NCI-H1092 treated with DMSO at 0.1 percent for 48 hours (cell line): ENCODE measurements around the gene UMOD.
"Not testable (repeated sequence)": the region's sequence is repeated elsewhere in the genome, so short reads cannot be mapped to it uniquely, and the experiment has no call there.

ENCODE experiments used
- DNase-seq: peaks from one replicate; lab custom pipeline; 2025; lab: John Stamatoyannopoulos, UW

The UMOD gene

GRCh38 chr16:20320592-20320991 lies 31.9 kb downstream of the UMOD start:
- DNase-seq, result no peak

DNA sequence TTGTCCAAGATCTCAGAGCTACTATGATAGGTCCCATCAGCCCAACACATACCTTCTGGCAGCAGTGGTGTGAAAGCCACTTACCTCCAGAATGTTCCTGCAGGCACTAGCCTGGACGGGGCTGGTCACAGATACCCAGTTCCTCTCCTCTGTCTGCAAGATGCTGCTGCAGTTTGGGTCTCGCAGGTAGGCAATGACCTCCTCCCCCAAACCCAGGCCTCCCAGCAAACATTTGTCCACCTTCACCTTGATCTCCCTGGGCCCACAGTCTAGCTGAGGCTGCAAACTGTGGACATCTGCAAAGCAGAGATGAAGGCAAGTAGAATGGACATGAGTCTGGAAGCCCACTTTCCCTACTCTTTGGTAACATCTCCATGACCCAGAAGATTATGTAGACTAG lies 32.3 kb downstream of the UMOD start:
- no peak for DNase-seq

DNA sequence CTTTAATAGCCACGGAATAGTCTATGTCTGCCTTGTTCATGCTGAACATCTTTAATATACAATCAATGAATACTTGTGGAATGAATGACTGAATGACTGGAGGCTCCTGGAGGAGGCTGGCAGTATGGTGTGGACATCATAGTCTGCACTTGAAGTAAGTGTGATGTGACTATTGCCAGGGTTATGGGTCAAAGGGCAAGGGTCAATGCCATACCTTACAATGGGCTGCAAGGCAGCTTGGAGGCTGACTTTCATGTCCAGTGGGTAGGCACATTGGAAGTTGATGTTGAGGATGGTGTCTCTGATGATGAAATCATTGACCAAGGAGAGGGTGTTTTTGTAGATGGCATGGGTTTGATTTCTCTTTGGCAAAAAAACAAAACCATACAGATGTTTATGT lies 33.1 kb downstream of the UMOD start:
- DNase-seq, result no peak

GRCh38 chr16:20318437-20318836 lies 34.1 kb downstream of the UMOD start:
- no peak for DNase-seq

DNA sequence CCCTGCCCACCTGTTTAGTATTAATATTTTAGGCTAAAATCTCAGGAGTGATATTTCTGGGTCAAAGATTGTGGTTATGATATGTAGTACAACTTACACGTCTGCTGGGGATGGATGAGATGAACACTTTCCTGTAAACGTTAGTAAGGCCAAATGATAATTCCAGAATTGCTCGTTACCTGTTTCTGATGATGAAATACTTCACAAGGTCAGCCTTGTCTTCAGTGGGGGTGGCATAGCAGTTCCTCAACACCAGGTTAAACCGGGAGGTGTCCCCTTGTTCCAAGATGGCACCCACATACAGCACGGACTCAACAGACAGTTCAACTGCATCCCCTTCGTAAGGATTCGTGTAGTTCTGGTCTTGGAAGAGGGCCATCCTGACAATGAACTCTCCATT lies 34.5 kb downstream of the UMOD start:
- DNase-seq, result no peak

- DNase-seq, result no peak
Observed at GRCh38 chr16:20317117-20317516, 35.4 kb downstream of the UMOD start.

DNA sequence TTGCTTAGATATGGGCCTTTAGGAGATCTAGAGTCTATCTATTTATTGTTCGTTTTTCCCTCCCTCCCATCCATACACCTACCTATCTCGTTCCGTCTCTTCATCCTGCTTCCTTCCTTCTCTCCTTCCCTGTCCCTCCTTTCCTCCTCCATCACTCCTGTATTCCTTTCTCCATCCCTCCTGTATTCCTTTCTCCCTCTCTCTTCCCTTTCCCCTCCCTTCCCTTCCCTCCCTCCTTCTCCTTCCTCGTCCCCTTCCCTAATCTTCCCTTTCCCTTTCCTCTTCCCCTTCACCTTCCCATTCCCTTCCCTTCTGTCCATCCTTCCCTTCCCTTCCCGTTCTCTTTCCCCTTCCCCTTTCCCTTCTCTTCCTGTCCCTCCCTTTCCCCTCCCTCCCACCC lies 35.8 kb downstream of the UMOD start:
- no peak for DNase-seq

- no peak for DNase-seq
Observed at GRCh38 chr16:20315764-20316163, 36.8 kb downstream of the UMOD start.

DNA sequence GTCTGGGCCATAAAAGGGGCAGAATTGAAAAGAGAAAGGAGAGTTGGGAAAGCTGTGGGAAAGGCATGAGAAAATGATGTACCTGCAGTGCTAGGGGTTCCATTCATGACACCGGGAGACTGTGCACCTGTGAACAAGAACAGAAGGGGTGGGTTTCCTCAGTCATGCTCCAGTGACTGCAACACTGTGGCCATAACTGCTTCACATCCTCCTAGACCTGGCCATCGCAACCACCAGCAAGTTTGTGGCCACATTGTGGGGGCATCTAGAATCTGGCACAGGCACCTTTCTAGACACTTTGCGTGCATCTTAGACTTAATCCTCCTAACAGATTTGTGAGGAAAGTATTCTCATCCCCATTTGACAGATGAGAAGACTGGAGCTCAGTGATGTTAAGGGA lies 37.9 kb downstream of the UMOD start:
- DNase-seq, result no peak

DNA sequence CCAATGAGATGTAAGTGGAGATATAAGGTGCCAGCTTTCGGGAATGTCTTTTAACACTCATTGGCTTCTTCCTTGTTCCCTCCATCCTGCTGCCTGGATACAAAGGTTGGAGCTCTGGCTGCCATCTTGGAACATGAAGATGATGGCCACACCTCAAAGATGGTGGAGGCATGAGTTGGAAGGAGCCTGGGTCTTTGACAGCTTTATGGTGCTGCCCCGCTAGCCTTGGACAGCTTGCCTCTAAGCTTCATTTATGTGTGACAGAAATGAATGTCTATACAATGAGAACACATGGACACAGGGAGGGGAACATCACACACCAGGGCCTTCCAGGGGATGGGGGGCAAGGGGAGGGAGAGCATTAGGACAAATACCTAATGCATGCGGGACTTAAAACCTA lies 38.8 kb downstream of the UMOD start:
- DNase-seq, result no peak

DNA sequence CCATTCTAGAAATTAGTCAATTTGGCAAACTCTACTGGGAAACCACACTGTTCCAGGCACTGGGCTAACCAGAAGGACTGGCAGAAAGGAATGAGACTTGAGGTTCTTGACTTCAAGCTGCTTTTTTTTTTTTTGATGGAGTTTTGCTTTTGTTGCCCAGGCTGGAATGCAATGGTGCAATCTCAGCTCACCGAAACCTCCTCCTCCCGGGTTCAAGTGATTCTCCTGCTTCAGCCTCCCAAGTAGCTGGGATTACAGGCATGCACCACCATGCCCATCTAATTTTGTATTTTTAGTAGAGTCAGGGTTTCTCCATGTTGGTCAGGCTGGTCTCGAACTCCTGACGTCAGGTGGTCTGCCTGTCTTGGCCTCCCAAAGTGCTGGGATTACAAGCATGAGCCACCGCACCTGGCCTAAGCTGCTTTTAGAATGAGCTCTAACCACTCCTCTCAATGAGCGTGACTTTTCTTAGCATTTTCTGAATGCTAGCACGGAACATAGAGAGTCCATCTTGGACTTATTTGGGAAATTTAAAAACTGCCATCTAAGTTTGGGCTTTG lies 39.9 kb downstream of the UMOD start:
- not testable (repeated sequence) for DNase-seq

DNA sequence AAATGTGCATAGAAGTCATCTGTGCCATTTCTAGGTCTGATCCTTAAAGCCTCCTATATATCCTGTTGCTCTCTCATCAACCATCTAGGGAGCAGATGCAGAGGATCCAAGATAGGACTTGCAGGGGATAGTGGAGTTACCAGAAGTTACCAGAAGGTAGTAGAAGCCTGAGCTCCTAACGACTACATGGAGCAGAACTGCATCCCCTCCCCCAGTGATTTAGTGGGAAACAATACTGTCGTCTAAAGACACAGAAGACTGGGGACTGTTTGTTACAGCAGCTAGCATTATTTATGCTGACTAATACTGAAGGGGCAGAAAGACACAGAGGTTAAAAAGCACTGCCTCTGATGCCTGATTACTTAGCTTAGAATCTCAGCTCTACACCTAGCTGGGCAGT lies 41.0 kb downstream of the UMOD start:
- DNase-seq, result no peak

GRCh38 chr16:20310421-20311395 lies 41.8 kb downstream of the UMOD start:
- no peak for DNase-seq

GRCh38 chr16:20309786-20310185 lies 42.7 kb downstream of the UMOD start:
- no peak for DNase-seq

DNA sequence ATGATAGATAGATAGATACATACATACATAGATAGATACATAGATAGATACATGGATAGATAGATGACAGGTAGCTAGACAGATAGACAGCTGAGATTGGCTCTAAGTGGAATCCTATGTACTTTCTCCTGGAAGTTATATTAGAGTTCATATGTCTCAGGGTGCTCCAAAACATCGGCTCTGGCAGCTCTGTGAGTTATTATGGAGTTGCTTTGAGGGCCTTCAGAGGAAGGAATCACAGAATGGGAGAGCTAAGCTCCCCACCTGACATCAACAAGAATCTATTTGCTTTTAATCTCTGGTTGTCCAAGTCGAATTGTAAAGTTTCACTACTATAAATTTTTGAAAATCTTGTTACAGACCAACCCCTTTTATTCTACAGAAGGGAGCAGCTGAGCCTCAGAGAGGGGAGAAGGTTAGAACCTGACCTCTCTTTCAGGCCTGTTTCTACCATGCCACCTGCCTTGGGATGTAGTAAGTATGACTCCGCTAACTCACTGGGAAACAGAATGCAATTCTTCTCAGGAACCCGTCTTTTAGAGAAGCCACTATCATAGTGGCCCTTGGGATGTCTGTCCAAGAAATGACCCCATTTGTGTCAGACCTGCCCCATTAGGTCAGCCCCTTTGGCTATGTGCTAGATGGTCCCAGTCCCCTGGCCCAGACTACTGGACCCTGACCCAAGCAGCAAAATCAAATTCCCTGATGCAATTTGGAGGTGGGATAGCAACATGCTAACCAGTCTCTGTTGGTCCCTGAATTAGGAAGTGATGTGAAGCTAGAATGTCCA lies 43.5 kb downstream of the UMOD start:
- no peak for DNase-seq

GRCh38 chr16:20308266-20308665 lies 44.2 kb downstream of the UMOD start:
- DNase-seq, result no peak

- DNase-seq, result no peak
Observed at GRCh38 chr16:20307791-20308190, 44.7 kb downstream of the UMOD start.

DNA sequence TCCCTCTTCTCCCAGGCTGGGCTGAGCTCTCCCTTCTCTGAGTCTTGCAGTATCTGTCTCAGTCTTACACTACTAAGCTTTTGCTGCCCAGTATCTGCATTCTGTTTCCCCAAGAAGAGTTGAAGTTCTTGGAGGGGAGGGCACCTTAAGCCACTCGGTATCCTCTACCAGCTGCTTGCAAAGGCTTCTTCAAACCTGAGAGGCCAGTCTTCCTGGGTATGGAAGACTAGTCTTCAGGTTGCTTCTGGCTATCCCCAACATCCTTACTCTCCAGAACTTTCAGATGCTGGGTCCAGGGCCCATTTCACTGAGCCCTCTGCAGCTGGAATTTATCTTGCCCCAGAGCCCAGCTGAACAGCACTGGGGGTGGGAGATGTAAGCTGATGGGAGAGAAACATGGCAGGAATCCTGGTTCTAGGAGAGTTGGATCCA lies 45.3 kb downstream of the UMOD start:
- no peak for DNase-seq

DNA sequence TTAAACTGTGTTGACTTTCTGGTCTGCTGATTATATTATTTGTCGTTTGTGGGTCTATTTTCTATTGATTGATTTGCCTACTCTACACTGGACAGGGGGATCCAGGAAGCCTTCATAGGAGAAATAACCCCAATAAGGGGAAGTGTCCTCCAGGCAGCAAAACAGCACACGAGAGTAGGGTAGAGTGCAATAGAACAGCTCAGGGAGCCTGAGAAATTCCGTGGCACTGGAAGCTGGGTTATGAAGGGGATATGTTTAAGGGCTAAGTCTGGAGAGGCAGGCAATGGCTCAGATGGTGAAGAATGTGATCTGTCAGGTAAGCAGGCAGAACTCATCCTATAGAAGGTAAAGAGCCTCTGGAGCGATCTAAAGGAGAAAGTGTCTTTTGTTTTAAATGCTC lies 46.1 kb downstream of the UMOD start:
- DNase-seq, result no peak

GRCh38 chr16:20303012-20303411 lies 49.5 kb downstream of the UMOD start:
- DNase-seq, result no peak

- DNase-seq, result no peak
Observed at GRCh38 chr16:20302389-20302788, 50.1 kb downstream of the UMOD start.

DNA sequence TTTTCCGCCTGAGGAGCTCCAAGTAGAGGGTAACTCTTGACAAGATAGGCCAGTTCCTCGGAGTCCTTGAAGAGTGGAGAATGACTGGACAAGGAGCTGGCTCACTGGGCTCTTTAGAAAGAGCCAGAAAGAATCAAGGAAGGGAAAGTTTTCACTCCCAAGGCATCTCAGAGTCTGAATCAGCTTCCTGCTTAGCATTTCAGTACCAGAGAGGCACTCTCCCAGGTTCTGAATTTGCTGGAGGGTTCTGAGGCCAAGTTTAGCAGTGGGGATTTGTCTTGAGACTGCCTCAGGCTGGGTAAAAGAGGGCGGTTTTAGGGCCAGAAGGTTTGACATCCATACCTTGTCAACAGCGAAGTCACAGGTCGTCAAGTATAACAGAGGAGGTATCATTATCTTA lies 50.7 kb downstream of the UMOD start:
- no peak for DNase-seq
